ENCODE results near the gene EPS8L3. TPM values are rescaled to one million over a fixed set of nuclear protein-coding genes. Genes with fewer than 3 reads are reported as not detected.

The EPS8L3 gene
- total RNA-seq (2014; rRNA removed; shearing (Covaris generic)) = not detected in 2 replicates
- polyA plus RNA-seq (2016; fragmentation: Nextera tagmentation; extraction: Ambion mirVana) = not detected in 2 replicates

DNA sequence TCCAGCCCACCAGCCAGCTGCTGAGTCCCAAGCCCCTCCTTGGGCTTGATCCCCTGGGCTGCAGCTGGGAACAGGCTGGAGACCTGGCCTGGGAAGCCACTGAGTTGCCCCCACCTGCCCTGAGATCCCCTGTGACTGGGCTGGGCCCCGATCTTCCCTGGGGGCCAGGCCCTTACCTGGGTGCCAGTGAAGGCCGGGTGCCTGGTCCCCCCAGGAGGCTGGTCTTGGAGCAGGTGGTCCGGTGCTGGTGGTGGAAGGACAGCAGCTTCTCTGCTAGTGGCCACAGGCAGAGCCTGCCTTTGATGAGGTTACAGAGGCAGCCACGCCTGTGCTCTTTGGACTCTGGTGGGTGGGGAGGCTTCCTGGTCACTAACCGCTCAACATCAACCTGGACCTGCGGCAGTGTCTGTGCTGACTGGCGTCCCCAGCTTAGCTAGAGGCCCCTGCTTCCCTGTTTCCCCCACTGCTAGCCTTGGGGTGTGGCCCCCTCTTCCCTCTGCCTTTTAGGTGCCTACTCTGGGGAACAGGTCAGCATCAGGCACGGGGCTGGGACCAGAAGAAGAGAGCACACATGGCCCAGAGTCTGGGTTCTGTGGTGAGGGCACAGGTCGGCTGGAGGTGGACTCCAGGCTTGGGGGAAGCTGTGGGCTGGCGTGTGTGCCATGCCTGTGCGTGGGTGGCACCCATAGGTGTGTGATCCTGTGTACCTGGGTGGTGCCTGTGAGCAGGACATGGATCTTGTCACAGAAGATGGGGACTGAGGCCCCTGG is at the start of gene EPS8L3:
EPS8L3 (minus strand) TSS at position 278 of the 770 bp plus-strand sequence. CDS start 2,174 bp downstream, outside the sequence.
- no peak within 1 kb of the TSS for H3K27ac ChIP-seq

DNA sequence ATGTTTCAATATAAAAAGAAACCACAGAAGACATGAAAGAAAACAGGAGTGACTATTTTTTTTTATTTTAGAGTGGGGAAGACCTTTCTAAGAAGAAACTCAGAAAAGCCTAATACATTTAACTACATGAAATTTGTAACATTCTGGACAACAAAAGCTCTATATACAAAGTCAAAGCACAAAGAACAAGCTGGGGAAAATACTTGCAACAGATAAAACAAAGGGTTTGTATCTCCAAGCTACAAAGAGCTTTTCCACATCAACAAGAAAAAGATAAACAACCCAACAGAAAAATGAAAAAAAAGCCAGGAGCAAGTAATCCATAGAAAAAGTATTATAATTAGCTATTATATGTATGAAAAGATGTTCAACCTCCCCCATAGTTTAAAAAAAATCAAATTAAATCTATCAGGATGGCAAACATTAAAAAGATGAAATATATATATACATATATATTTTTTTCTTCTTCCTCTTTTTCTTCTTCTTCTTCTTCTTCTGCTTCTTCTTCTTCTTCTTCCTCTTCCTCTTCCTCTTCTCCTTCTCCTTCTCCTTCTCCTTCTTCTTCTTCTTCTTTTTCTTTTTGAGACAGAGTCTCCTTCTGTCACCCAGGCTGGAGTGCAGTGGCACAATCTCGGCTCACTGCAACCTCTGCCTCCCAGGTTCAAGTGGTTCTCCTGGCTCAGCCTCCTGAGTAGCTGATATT is 49.1 kb upstream of the EPS8L3 start:
- Histone ChIP-seq H3K27me3 (replicated peaks; ENCODE audit: insufficient read depth) (no peaks in the 10 kb centered on the region), H3K4me1 (ENCODE audit: insufficient read depth) (no peaks in the 10 kb centered on the region; the same call in 1 of the 2 replicates), H3K4me2 (ENCODE audit: unreplicated experiment) (no peak overlapping the region), H3K79me2 (ENCODE audit: insufficient read depth) (no peaks in the 10 kb centered on the region), H3K9me2 (ENCODE audit: insufficient read depth) (no peaks in the 10 kb centered on the region), H3K4me3 (no peak overlapping the region), H3F3A (ENCODE audit: insufficient read depth) (no peaks in the 10 kb centered on the region), H3K9me3 (ENCODE audit: low read depth) (no peaks in the 10 kb centered on the region), H3K36me3 (ENCODE audit: low read depth) (no peaks in the 10 kb centered on the region), H3K9ac (no peak overlapping the region), H3K27ac (no peak overlapping the region), H2AFZ (no peak overlapping the region), H4K20me1 (ENCODE audit: insufficient read depth) (no peaks in the 10 kb centered on the region)
- 91 to 92% methylated on average over 1 of the region's 1 CpG for WGBS, 2 experiments (ENCODE audit: low coverage in 1 of 2, low lambda C conversion rate in 2 of 2, missing lambda C conversion rate in 2 of 2)
- in situ Hi-C loops (cut with MboI) = no loop called here
- TF ChIP-seq EZH2 (IDR thresholded peaks at IDR 0.05; ENCODE audit: insufficient read depth, poor library complexity, severe bottlenecking) (no peak), EZH2phosphoT487 (IDR thresholded peaks at IDR 0.05; ENCODE audit: insufficient read depth, low read depth) (no peak)
- DNase-seq = no peak

More for the DNA sequence above, at the start of gene EPS8L3:
- Histone ChIP-seq H3K27me3 (replicated peaks; ENCODE audit: insufficient read depth) (no peaks in the 10 kb centered on the region; the same call in 1 of the 2 replicates), H3K36me3 (ENCODE audit: low read depth) (no peaks in the 10 kb centered on the region), H3K79me2 (ENCODE audit: insufficient read depth) (no peaks in the 10 kb centered on the region), H3K4me3 (no peak within 1 kb of the TSS), H3K9me3 (ENCODE audit: low read depth) (no peaks in the 10 kb centered on the region), H3K4me1 (ENCODE audit: insufficient read depth) (no peaks in the 10 kb centered on the region), H3K9ac (no peak within 1 kb of the TSS), H3K4me2 (ENCODE audit: unreplicated experiment) (no peak within 1 kb of the TSS), H3F3A (ENCODE audit: insufficient read depth) (no peaks in the 10 kb centered on the region), H2AFZ (no peak within 1 kb of the TSS), H3K9me2 (ENCODE audit: insufficient read depth) (no peaks in the 10 kb centered on the region), H4K20me1 (ENCODE audit: insufficient read depth) (no peaks in the 10 kb centered on the region)
- WGBS, 2 experiments (ENCODE audit: low coverage in 1 of 2, low lambda C conversion rate in 2 of 2, missing lambda C conversion rate in 2 of 2) = 82 to 87% methylated on average over 11 of the region's 11 CpGs
- TF ChIP-seq EZH2 (IDR thresholded peaks at IDR 0.05; ENCODE audit: insufficient read depth, poor library complexity, severe bottlenecking) = no peak
- TF ChIP-seq EZH2phosphoT487 (IDR thresholded peaks at IDR 0.05; ENCODE audit: insufficient read depth, low read depth) = no peak
- DNase-seq = no peak
- in situ Hi-C loops (cut with MboI) = no loop called here

- Histone ChIP-seq H3K79me2 (ENCODE audit: insufficient read depth) (no peaks in the 10 kb centered on the region), H2AFZ (no peak overlapping the region), H3K4me3 (no peak overlapping the region), H3K27ac (no peak overlapping the region), H4K20me1 (ENCODE audit: insufficient read depth) (no peaks in the 10 kb centered on the region), H3K4me1 (ENCODE audit: insufficient read depth) (peaks cover 8% of the 10 kb centered on the region), H3K9ac (no peak overlapping the region), H3K9me3 (ENCODE audit: low read depth) (no peaks in the 10 kb centered on the region), H3K36me3 (ENCODE audit: low read depth) (no peaks in the 10 kb centered on the region), H3K9me2 (ENCODE audit: insufficient read depth) (no peaks in the 10 kb centered on the region), H3K27me3 (replicated peaks; ENCODE audit: insufficient read depth) (no peaks in the 10 kb centered on the region), H3K4me2 (ENCODE audit: unreplicated experiment) (no peak overlapping the region), H3F3A (ENCODE audit: insufficient read depth) (no peaks in the 10 kb centered on the region)
- 97 to 98% methylated on average over 6 of the region's 6 CpGs for WGBS, 2 experiments (ENCODE audit: low coverage in 1 of 2, low lambda C conversion rate in 2 of 2, missing lambda C conversion rate in 2 of 2)
- no peak for DNase-seq
- TF ChIP-seq EZH2 (IDR thresholded peaks at IDR 0.05; ENCODE audit: insufficient read depth, poor library complexity, severe bottlenecking) = no peak
- no peak for TF ChIP-seq EZH2phosphoT487 (IDR thresholded peaks at IDR 0.05; ENCODE audit: insufficient read depth, low read depth)
- in situ Hi-C loops (cut with MboI) = no loop called here
Measured at GRCh38 chr1:109808703-109809102, 45.0 kb upstream of the EPS8L3 start.

- no peak overlapping the region for H3K4me2 ChIP-seq (ENCODE audit: unreplicated experiment)
- no peak overlapping the region for H3K4me3 ChIP-seq
- H2AFZ ChIP-seq = no peak overlapping the region
- in situ Hi-C loops (cut with MboI) = no loop called here
- H3K9me3 ChIP-seq (ENCODE audit: low read depth) = no peaks in the 10 kb centered on the region
- DNase-seq = peak; percentile 63
- no peak overlapping the region for H3K27ac ChIP-seq
- TF ChIP-seq EZH2phosphoT487 (IDR thresholded peaks at IDR 0.05; ENCODE audit: insufficient read depth, low read depth) = no peak
- TF ChIP-seq EZH2 (IDR thresholded peaks at IDR 0.05; ENCODE audit: insufficient read depth, poor library complexity, severe bottlenecking) = no peak
- no peaks in the 10 kb centered on the region for H3K9me2 ChIP-seq (ENCODE audit: insufficient read depth)
- no peak overlapping the region for H3K9ac ChIP-seq
- WGBS, 2 experiments (ENCODE audit: low coverage in 1 of 2, low lambda C conversion rate in 2 of 2, missing lambda C conversion rate in 2 of 2) = 44 to 52% methylated on average over 6 of the region's 6 CpGs
- peaks cover 12% of the 10 kb centered on the region for H3K4me1 ChIP-seq (ENCODE audit: insufficient read depth)
- H4K20me1 ChIP-seq (ENCODE audit: insufficient read depth) = no peaks in the 10 kb centered on the region
- H3K27me3 ChIP-seq (replicated peaks; ENCODE audit: insufficient read depth) = no peaks in the 10 kb centered on the region
- H3K36me3 ChIP-seq (ENCODE audit: low read depth) = no peaks in the 10 kb centered on the region
- H3F3A ChIP-seq (ENCODE audit: insufficient read depth) = no peaks in the 10 kb centered on the region
- H3K79me2 ChIP-seq (ENCODE audit: insufficient read depth) = no peaks in the 10 kb centered on the region
Measured at GRCh38 chr1:109807822-109808680, 44.3 kb upstream of the EPS8L3 start.

All from GM23248 (cell line).